ENCODE results near the gene SESN1.

DNA sequence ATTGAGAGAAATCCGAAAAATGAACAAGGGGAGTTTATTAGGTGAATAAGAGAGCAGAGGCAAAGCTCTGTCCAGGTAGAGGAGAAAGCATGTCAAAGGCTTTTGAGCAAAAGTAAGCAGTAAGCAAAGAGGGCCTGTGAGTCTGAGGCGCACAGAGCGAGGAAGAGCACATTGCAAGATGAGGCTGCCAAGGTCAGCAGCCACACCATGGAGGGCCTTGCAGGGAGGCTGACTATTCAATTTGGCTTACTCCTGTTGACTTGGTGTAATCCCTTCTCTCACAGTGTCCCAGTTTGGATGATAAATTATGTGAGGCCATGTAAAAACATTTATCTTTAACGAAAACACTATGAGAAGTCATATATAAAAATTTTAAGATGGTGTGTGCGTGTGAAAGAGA, 32.4 kb downstream of the SESN1 start:
- TF ChIP-seq, protein P1, sequence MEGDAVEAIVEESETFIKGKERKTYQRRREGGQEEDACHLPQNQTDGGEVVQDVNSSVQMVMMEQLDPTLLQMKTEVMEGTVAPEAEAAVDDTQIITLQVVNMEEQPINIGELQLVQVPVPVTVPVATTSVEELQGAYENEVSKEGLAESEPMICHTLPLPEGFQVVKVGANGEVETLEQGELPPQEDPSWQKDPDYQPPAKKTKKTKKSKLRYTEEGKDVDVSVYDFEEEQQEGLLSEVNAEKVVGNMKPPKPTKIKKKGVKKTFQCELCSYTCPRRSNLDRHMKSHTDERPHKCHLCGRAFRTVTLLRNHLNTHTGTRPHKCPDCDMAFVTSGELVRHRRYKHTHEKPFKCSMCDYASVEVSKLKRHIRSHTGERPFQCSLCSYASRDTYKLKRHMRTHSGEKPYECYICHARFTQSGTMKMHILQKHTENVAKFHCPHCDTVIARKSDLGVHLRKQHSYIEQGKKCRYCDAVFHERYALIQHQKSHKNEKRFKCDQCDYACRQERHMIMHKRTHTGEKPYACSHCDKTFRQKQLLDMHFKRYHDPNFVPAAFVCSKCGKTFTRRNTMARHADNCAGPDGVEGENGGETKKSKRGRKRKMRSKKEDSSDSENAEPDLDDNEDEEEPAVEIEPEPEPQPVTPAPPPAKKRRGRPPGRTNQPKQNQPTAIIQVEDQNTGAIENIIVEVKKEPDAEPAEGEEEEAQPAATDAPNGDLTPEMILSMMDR (IDR thresholded peaks at IDR 0.05 in 4 of 5, conservative IDR thresholded peaks at IDR 0.05 in 1 of 5): no peak
- TF ChIP-seq POLR2A (IDR thresholded peaks at IDR 0.05): no peak
